GM23248 (cell line): ENCODE data around the gene TRAF3IP3. TPM values are rescaled to one million over a fixed set of nuclear protein-coding genes. Genes with fewer than 3 reads are reported as not detected.

Source experiments
- DNase-seq: peaks from one replicate; pipeline ENCODE4 v3.0.0-alpha.2; 2015
- H2AFZ ChIP-seq: fragments of 200-600 bp; sonication (generic); 2 replicates; pipeline ENCODE4 v1.6.1; 2016; ENCODE audit warnings: antibody characterized with exemption
- H3F3A ChIP-seq: fragments of 200-600 bp; sonication (generic); 2 replicates; pipeline ENCODE4 v1.6.1; 2016; ENCODE audit warnings: mild to moderate bottlenecking, antibody characterized with exemption, mixed run types; ENCODE audit not compliant: insufficient read depth
- H3K27ac ChIP-seq: fragments of 200-600 bp; sonication (generic); 2 replicates; pipeline ENCODE4 v1.5.1; 2016; ENCODE audit warnings: mild to moderate bottlenecking
- H3K27me3 ChIP-seq: fragments of 200-600 bp; sonication (generic); replicated peaks from 2 replicates; pipeline ENCODE4 v1.6.1; 2016; ENCODE audit warnings: mild to moderate bottlenecking; ENCODE audit not compliant: insufficient read depth
- H3K36me3 ChIP-seq: fragments of 200-600 bp; sonication (generic); 2 replicates; pipeline ENCODE4 v1.6.1; 2016; ENCODE audit warnings: low read depth, mild to moderate bottlenecking
- H3K4me1 ChIP-seq: fragments of 200-600 bp; sonication (generic); 2 replicates; pipeline ENCODE4 v1.6.1; 2016; ENCODE audit warnings: mild to moderate bottlenecking; ENCODE audit not compliant: insufficient read depth
- H3K4me2 ChIP-seq: fragments of 200-600 bp; sonication (generic); one replicate; pipeline ENCODE4 v1.6.1; 2016; ENCODE audit warnings: mild to moderate bottlenecking; ENCODE audit not compliant: unreplicated experiment
- H3K4me3 ChIP-seq: fragments of 200-600 bp; sonication (generic); 2 replicates; pipeline ENCODE4 v1.5.1; 2016; ENCODE audit warnings: mild to moderate bottlenecking
- H3K79me2 ChIP-seq: fragments of 200-600 bp; sonication (generic); 2 replicates; pipeline ENCODE4 v1.6.1; 2016; ENCODE audit warnings: mild to moderate bottlenecking; ENCODE audit not compliant: insufficient read depth
- H3K9ac ChIP-seq: fragments of 200-600 bp; sonication (generic); 2 replicates; pipeline ENCODE4 v1.6.1; 2016; ENCODE audit warnings: mild to moderate bottlenecking
- H3K9me2 ChIP-seq: fragments of 200-600 bp; sonication (generic); 2 replicates; pipeline ENCODE4 v1.6.1; 2016; ENCODE audit warnings: mixed run types, mild to moderate bottlenecking, moderate library complexity; ENCODE audit not compliant: insufficient read depth
- H3K9me3 ChIP-seq: fragments of 200-600 bp; sonication (generic); one replicate; pipeline ENCODE4 v1.6.1; 2017; ENCODE audit warnings: low read depth
- H4K20me1 ChIP-seq: fragments of 200-600 bp; sonication (generic); 2 replicates; pipeline ENCODE4 v1.6.0; 2016; ENCODE audit not compliant: insufficient read depth
- EZH2 ChIP-seq: fragments of 200-600 bp; sonication (generic); IDR thresholded peaks from 2 replicates; pipeline ENCODE4 v1.6.1; 2018; ENCODE audit warnings: antibody characterized with exemption, mild to moderate bottlenecking; ENCODE audit not compliant: insufficient read depth, poor library complexity, severe bottlenecking
- EZH2phosphoT487 ChIP-seq: fragments of 200-600 bp; sonication (generic); IDR thresholded peaks from 2 replicates; pipeline ENCODE4 v1.6.1; 2018; ENCODE audit warnings: antibody characterized with exemption, moderate library complexity, mild to moderate bottlenecking, low read depth; ENCODE audit not compliant: insufficient read depth
- WGBS, 2 experiments: methylation state at CpG; one replicate each; pipeline ENCODE4 v1.1.6; 2015 to 2017; ENCODE audit warnings: low lambda C conversion rate in 2 of 2, low coverage in 1 of 2; ENCODE audit errors: missing lambda C conversion rate in 2 of 2; 5-methylcytosine and 5-hydroxymethylcytosine counted together
- in situ Hi-C: fragments of 300-500 bp; cut with MboI; formaldehyde crosslinking; loops from 2 replicates; pipeline ENCODE4 v1.15.0; 2020
- polyA plus RNA-seq: library from polyadenylated mRNA; unstranded; fragments of >200 nt; fragmentation: Nextera tagmentation; extraction: Ambion mirVana; gene quantifications from 2 replicates; pipeline ENCODE4 v1.2.1, GENCODE V29; 2016
- total RNA-seq: library from RNA; depleted of rRNA; stranded (reverse); fragments of >200 nt; shearing (Covaris generic); gene quantifications from 2 replicates; pipeline ENCODE4 v1.2.3, GENCODE V29; 2014

TRAF3IP3 gene
- total and polyA plus RNA-seq, 2 experiments from 2014 or later: not detected

DNA sequence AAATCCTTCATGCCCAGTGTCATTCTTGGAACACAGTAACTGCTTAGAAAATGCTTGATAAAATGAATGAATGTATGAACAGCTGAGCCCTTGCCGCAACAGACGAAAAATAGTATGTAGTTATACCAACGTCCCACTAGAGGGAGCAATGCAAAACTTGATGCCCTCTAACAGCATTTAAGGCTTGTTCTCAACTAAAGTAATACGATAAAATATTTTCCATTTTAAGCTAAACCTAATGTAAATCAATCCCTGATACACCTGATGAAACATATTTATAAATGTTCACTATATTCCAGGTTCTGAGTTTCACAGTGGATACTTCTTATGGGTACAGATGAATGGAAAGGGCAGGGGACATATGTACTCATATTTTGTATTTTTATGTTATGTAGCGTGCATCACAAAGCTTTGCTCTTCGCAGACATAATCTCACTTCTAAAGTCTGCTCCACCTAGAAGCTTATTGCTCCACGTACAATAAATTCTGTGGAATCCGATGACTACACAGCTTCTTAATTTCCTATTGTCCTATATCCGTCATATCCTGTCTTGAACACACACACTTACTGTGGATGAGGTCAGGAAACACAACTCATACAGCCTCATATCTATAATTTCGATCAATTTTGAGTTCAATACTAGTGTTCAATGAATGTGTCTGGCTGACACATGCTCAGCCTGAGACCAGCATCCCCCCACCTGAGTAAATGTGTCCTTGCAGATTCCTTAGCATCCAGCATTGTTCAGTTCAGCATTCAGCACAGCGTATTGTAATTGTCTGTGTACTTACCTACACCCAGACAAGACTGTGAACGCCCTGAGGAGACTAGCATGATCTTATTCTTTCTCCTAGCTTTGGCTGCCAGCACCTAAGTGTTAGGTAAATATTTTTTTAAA, 67.5 kb downstream of the TRAF3IP3 start:
- peak overlapping the region; percentile 80 for H3K9ac ChIP-seq
- TF ChIP-seq EZH2: no peak
- TF ChIP-seq EZH2phosphoT487: no peak
- in situ Hi-C loops: no loop called here
- 17 to 18% methylated on average over 12 of the region's 12 CpGs for WGBS, 2 experiments
- no peaks in the 10 kb centered on the region for H3K9me2 ChIP-seq
- H3F3A ChIP-seq: peaks cover 21% of the 10 kb centered on the region
- H2AFZ ChIP-seq: peak overlapping the region; percentile 94
- H3K36me3 ChIP-seq: no peaks in the 10 kb centered on the region
- no peaks in the 10 kb centered on the region for H3K27me3 ChIP-seq
- H3K4me1 ChIP-seq: peaks cover 16% of the 10 kb centered on the region
- H3K4me2 ChIP-seq: peak overlapping the region; percentile 92
- H3K27ac ChIP-seq: peak overlapping the region; percentile 97
- H3K9me3 ChIP-seq: no peaks in the 10 kb centered on the region
- DNase-seq: peak; percentile 87
- H3K79me2 ChIP-seq: peaks cover 4% of the 10 kb centered on the region; the same call in 1 of the 2 replicates
- no peaks in the 10 kb centered on the region for H4K20me1 ChIP-seq
- peak overlapping the region; percentile 58 for H3K4me3 ChIP-seq

GRCh38 chr1:209825591-209826434, 70.0 kb downstream of the TRAF3IP3 start:
- WGBS, 2 experiments: 61 to 66% methylated on average over 11 of the region's 11 CpGs
- DNase-seq: no peak
- Histone ChIP-seq H2AFZ (0 out of 2 replicates have a peak overlapping the region, but pooled peaks have one; percentile 19), H3K4me3 (no peak overlapping the region), H3K9me3 (no peaks in the 10 kb centered on the region), H3K4me1 (peaks cover 37% of the 10 kb centered on the region), H3K9me2 (no peaks in the 10 kb centered on the region), H3K9ac (no peak overlapping the region), H3K79me2 (peaks cover 26% of the 10 kb centered on the region), H3K4me2 (no peak overlapping the region), H3F3A (peaks cover 42% of the 10 kb centered on the region), H3K27me3 (no peaks in the 10 kb centered on the region), H3K27ac (no peak overlapping the region), H4K20me1 (no peaks in the 10 kb centered on the region), H3K36me3 (peaks cover 5% of the 10 kb centered on the region; the same call in 1 of the 2 replicates)
- in situ Hi-C loops: no loop called here
- no peak for TF ChIP-seq EZH2
- TF ChIP-seq EZH2phosphoT487: no peak

- H3K79me2 ChIP-seq: peaks cover 32% of the 10 kb centered on the region
- H4K20me1 ChIP-seq: no peaks in the 10 kb centered on the region
- TF ChIP-seq EZH2phosphoT487: no peak
- no peak for TF ChIP-seq EZH2
- peak within 1 kb of the TSS; percentile 81 for H3K27ac ChIP-seq
- peak within 1 kb of the TSS; percentile 77 for H3K4me3 ChIP-seq
- no peaks in the 10 kb centered on the region for H3K27me3 ChIP-seq
- H3K36me3 ChIP-seq: peaks cover 16% of the 10 kb centered on the region; the same call in 1 of the 2 replicates
- H3F3A ChIP-seq: peaks cover 46% of the 10 kb centered on the region
- in situ Hi-C loops: no loop called here
- no peaks in the 10 kb centered on the region for H3K9me3 ChIP-seq
- peaks cover 49% of the 10 kb centered on the region for H3K4me1 ChIP-seq
- peak within 1 kb of the TSS; percentile 82 for H3K9ac ChIP-seq
- 20 to 21% methylated on average over 51 of the region's 51 CpGs for WGBS, 2 experiments
- peak within 1 kb of the TSS; percentile 78 for H3K4me2 ChIP-seq
- DNase-seq: peak; percentile 99
- peak within 1 kb of the TSS; percentile 94 for H2AFZ ChIP-seq
- H3K9me2 ChIP-seq: no peaks in the 10 kb centered on the region
These were observed 71.8 kb downstream of the TRAF3IP3 start, which contains the start of gene UTP25 for GRCh38 chr1:209827384-209828262. TSS of gene UTP25 (plus strand) at chr1:209827972. CDS start at chr1:209828064, 92 bp downstream.
